ENCODE measurements around the gene DENND5A.

The DENND5A gene

DNA sequence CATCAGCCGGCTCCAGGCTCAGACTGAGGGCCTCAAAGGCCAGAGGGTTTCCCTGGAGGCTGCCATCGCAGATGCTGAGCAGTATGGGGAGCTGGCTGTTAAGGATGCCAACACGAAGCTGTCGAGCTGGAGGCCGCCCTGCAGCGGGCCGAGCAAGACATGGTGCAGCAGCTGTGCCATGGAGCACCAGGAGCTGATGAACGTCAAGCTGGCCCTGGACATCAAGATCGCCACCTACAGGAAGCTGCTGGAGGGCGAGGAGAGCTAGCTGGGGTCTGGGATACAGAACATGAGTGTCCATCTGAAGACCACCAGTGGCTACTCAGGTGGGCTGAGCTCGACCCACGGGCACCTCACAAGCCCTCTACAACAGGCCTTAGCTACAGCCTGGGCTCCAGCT lies 169.7 kb downstream of the DENND5A start:
- no peak for DNase-seq (ENCODE audit: low read depth)

DNA sequence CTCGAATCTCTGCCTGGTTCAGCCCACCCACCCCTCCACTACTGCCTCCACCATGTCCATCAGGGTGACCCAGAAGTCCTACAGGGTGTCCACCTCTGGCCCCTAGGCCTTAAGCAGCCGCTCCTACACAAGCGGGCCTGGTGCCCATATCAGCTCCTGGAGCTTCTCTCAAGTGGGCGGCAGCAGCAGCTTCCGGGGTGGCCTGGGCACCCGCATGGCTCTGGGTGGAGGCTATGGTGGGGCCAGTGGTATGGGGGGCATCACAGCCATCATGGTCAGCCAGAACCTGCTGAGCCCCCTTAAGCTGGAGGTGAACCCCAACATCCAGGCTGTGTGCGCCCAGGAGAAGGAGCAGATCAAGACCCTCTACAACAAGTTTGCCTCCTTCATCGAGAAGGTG lies 170.7 kb downstream of the DENND5A start:
- DNase-seq (ENCODE audit: low read depth), result no peak

DNA sequence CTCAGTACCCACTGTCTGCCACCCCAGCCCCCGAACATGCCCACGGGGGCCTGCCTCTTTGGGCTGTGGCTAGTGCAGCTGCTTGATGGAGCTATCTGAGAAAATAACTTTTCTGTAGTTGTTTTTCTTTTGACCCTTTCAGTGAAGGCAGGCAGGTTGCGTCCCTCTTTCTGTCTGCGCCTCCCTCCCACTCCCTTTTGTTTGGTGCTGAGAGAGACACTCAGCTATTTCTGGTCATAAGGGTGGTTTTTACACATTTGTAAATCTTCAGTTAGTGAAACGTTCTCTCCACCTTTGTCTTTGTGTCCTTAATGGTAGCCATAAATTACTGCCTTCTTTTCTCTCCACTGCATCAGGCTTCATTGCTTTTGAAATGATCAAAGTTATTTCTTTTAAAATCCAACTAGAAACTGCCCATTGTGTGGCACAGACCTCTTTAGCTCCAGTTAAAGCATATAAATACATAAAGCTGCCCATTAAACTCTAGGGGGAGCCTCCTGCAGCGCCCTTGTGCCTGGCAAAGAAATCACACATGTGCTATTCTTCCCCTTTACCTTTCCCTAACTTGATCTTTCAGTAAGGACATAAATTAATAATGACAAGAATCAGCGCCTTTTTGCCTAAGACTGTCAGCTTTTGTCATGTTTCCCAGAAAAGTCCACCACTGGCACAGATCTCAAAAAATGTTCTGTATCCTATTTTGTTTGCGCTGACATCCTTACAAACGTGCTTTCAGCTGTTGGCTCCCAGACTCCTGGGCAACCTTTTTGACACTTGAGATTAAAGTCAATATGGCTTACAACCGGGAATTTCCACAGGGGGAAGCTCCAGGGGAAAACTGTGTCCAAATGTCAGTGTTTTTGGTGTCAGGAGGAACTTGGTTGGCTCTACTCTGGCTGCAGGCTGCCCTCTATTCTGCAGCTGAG lies 172.0 kb downstream of the DENND5A start:
- DNase-seq (ENCODE audit: low read depth), result peak; percentile 12

DNA sequence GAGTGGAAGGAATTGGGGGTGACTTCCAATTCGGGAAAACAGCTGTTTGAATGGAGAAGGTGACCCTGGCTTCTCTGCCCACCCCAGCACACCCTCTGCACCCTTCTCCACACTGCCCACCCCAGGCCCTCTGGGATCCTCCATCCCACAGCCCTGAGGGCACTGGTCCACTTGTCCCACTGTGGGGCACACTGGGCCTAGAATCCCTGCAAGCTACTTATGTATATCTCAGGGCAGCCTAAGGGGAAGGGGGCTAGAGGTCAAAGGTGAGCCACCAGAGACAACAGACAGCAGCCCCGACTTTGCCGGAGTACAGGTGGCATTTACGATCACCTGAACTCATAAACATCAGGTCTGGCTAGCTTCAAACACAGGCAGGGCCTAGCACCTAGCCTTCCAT lies 173.1 kb downstream of the DENND5A start:
- DNase-seq (ENCODE audit: low read depth), result no peak

DNA sequence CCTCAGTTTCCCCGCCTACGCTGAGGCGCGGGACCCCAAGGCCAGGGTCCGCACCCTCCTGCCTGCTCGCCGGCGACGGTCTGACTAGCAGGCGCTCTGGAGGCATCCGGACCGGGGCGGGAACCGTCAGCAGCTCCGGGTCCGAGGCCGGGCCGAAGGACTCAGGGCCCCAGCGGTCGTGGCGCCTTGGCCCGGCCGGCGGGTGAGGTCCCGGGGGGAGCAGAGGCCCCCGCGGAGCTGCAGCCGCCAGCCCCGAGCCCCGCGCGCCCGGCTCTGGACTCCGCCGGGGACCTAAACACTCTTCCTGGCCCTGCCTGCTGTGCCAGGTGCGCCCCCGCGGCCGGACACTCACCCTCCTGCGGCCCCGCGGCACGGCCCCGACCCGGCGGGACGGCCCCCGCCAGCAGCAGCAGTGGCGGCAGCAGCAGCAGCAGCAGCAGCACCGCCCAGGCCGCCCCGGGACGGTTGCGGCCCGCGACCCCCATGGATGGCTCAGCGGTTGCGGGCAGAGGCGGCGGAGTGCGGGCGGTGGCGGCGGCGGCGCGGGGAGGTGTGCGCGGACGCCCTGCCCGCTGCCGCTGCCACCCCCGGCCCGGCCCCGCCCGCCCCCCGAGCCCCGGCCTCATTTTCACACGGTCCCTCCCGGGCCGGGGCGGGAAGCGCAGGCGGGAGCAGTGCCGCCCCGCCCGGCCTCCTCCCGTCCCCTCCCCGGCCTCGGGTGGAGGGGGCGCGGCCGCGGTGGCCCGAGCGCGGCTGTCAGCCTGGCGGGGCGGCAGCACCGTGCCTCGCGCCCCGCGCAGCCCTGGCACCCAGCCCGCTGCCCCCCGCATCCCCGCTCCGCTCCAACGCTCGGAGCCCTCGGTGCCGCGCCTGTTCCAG lies 173.9 kb downstream of the DENND5A start, which contains the start of gene SCUBE2:
SCUBE2 (minus strand) TSS at position 556 of the 879 bp plus-strand sequence; CDS start at position 485, 71 bp downstream.
- DNase-seq (ENCODE audit: low read depth), result peak; percentile 15

DNA sequence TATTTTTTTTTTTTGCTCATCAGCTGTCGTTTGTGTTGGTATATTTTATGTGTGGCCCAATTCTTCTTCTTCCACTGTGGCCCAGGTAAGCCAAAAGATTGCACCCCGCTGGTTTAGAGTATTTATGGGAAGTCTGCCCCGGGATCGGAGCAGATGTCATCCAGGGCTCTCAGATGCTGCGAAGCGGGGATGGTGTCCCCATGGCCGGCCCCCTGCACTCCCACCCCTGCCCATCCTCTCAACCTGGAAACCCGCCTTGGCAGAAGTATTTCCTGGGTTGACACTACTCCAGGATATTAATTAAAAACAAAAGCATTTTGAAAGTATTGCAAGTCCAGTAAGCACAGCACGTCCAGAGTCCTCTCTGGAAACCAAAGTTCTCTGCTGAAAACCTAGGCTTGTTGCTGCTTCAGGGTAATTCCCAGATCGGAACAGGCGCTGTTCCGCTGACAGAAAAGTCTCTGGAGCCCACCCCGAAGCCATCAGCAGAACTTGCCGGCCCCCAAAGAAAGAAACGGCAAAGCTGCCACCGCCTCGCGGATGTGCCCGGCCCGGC lies 174.6 kb downstream of the DENND5A start:
- DNase-seq (ENCODE audit: low read depth), result peak; percentile 12

DNA sequence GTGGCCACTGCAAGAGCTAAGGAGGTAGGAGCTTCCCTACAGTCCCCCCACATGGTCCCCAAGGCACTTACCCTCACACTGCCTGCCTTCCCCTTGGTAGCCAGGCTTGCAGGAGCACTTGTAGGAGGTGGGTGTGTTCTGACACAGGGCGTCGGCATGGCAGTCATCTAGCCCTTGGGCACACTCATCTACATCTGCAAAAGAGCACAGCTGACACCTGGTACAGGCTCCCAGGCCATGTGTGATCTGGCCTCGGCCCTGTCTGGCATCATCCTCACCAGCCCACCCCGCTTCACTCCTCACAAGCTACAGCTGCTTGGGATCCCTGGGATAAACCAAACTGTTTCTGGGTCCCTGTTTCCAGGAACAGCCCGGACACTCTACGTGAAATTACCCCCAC lies 175.5 kb downstream of the DENND5A start:
- no peak for DNase-seq (ENCODE audit: low read depth)

DNA sequence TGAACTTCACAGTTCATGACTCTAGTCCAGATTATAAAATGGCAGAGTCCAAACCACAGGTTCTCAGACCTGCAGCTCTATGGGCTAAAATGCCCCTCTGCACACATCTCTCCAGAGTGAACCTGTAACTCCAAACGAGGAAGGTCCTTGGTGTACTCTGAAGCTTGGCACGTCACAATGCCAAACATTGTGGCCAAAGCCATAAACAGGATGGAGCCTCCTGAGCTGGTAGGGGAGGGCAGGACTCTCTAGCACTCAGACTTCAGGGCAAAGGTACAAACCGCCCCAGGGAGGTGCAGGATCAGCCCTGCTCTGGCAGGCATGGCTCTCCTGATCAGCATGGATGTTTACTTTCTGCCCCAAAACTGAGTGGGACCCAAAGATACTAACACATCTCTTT lies 176.1 kb downstream of the DENND5A start:
- no peak for DNase-seq (ENCODE audit: low read depth)

Measured in EH (cell line).